Activated naive CD4-positive, alpha-beta T cell treated with anti-CD3 and anti-CD28 coated beads, Interleukin-2, amount 50 U/mL, for 24 hours (primary cell): ENCODE measurements around the gene ADIPOR1.
"Not testable (repeated sequence)": the region's sequence is repeated elsewhere in the genome, so short reads cannot be mapped to it uniquely, and the experiment has no call there.

Experiments used
- H3K27ac Mint-ChIP-seq: one replicate; pipeline ENCODE4 v1.8.0; 2021; ENCODE audit warnings: mild to moderate bottlenecking, mixed read lengths
- H3K27me3 Mint-ChIP-seq: one replicate; pipeline ENCODE4 v1.8.0; 2021; ENCODE audit warnings: mixed read lengths
- H3K36me3 Mint-ChIP-seq: one replicate; pipeline ENCODE4 v1.8.0; 2021; ENCODE audit warnings: mixed read lengths
- H3K4me1 Mint-ChIP-seq: one replicate; pipeline ENCODE4 v1.8.0; 2021; ENCODE audit warnings: mixed read lengths
- H3K4me3 Mint-ChIP-seq: one replicate; pipeline ENCODE4 v1.8.0; 2021; ENCODE audit warnings: mild to moderate bottlenecking, mixed read lengths
- H3K9me3 Mint-ChIP-seq: one replicate; pipeline ENCODE4 v1.8.0; 2021; ENCODE audit warnings: mixed read lengths

Gene ADIPOR1, protein sequence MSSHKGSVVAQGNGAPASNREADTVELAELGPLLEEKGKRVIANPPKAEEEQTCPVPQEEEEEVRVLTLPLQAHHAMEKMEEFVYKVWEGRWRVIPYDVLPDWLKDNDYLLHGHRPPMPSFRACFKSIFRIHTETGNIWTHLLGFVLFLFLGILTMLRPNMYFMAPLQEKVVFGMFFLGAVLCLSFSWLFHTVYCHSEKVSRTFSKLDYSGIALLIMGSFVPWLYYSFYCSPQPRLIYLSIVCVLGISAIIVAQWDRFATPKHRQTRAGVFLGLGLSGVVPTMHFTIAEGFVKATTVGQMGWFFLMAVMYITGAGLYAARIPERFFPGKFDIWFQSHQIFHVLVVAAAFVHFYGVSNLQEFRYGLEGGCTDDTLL

DNA sequence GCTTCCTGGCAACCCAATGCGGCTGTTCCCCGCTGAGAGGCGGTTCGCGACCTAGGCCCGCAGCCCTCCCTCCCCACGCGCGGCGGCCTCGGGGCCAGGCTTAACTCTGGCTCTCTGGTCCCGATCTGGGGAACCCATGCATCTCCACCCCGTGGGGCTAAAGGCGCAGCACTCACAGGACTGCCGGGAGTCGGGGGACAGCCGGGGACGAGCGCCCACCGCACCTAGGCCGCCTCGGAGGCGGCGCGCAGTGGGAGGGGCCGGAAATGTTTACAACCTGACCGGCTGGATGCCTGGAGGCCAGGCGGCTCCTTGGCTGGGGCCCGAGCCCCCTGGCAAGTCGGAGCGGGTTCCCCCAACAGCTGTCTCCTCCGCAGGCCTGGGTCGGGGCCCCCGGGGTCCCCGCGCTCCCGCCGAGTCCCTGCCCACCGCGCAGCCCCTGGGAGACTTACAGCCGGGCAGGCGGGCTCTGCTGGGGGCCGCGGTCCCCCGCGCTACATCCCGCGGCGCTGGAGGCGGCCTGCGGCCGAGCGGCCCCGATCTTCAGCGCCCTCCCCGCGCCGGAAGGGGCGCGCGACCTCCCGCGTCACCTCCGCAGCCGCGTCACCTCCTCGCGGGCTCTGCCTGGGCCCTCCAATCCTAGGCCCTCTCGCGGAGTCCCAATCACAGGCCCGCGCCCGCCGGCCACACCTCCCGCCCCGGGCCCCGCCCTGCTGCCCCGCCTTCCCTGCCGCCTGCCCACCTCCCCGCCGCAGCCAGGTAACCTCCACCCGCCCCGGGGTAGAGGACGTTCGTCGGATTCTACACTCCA, at the start of gene ADIPOR1:
ADIPOR1 (minus strand) TSS at position 580 of the 811 bp plus-strand sequence. CDS start 7,242 bp downstream, outside the sequence.
- Mint-ChIP-seq H3K9me3 (no peaks in the 10 kb centered on the region), H3K27me3 (no peaks in the 10 kb centered on the region), H3K36me3 (peaks cover 4% of the 10 kb centered on the region), H3K27ac (peak within 1 kb of the TSS; percentile 68), H3K4me1 (peaks cover 49% of the 10 kb centered on the region), H3K4me3 (peak within 1 kb of the TSS; percentile 90)

DNA sequence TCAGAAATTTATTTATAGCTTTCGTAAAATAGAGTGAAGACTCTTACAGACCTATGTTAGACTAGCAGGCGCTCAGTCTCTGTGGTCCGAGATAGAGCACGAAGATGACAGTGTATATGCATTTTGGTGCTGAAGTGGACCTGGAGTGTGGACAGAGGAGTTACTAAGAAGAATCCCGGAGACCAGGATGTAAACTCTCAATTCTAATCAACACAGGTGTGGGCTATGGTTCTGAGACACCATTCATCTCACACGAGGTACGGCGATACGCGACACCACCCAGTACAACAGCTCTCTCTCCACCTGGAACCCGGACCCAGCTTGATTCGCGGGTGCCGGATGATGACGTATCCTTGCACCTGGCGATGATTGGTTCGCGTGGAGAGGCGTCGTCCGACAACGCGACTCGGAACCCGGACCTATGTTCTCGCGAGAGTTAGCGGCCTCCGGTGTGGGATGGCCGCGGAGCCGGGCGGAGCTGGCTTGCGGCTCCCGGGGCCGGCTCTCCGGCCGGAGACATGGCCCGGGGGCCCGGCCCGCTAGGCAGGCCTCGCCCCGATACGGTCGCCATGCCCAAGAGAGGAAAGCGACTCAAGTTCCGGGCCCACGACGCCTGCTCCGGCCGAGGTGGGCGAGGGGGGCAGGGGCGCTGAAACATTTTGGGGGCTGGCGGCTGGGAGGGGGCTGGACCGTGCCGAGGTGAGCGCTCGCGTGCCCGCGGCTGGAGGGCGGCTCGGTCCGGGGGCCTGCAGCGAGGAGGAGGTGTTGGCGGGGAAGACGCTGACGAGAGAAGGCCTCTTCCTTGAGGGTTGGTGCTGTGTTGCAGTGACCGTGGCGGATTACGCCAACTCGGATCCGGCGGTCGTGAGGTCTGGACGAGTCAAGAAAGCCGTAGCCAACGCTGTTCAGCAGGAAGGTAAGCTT, 49.1 kb upstream of the ADIPOR1 start, which contains the start of gene TMEM183A:
TMEM183A (plus strand) TSS at position 427 of the 924 bp plus-strand sequence; CDS start at position 519, 92 bp downstream.
- Mint-ChIP-seq H3K27ac (peak within 1 kb of the TSS; percentile 99), H3K27me3 (no peaks in the 10 kb centered on the region), H3K4me3 (peak within 1 kb of the TSS; percentile 93), H3K36me3 (peaks cover 7% of the 10 kb centered on the region), H3K9me3 (no peaks in the 10 kb centered on the region), H3K4me1 (peaks cover 36% of the 10 kb centered on the region)

DNA sequence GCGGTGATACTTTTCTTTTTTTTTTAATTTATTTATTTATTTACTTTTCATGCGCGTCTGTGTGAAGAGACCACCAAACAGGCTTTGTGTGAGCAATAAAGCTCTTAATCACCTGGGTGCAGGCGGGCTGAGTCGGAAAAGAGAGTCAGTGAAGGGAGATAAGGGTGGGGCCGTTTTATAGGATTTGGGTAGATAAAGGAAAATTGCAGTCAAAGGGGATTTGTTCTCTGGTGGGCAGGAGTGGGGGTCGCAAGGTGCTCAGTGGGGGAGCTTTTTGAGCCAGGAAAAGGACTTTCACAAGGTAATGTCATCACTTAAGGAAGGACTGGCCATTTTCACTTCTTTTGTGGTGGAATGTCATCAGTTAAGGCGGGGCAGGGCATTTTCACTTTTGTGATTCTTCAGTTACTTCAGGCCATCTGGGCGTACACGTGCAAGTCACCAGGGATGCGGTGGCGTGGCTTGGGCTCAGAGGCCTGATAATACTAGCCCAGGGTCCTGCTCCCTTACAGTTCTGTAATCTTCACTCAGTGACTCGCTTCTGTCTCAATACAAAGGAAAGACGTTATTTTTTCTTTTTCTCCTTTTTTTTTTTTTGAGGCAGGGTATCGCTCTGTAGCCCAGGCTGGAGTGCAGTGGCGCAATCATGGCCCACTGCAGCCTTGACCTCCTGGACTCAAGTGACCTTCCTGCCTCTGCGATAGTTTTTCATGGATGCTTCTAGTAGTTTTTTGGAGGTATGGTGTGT, 47.5 kb upstream of the ADIPOR1 start:
- H3K4me1 Mint-ChIP-seq = peaks cover 29% of the 10 kb centered on the region
- not testable (repeated sequence) for H3K36me3 Mint-ChIP-seq, H3K9me3 Mint-ChIP-seq, H3K27me3 Mint-ChIP-seq
- peak overlapping the region; percentile 93 for H3K4me3 Mint-ChIP-seq
- H3K27ac Mint-ChIP-seq = peak overlapping the region; percentile 99

DNA sequence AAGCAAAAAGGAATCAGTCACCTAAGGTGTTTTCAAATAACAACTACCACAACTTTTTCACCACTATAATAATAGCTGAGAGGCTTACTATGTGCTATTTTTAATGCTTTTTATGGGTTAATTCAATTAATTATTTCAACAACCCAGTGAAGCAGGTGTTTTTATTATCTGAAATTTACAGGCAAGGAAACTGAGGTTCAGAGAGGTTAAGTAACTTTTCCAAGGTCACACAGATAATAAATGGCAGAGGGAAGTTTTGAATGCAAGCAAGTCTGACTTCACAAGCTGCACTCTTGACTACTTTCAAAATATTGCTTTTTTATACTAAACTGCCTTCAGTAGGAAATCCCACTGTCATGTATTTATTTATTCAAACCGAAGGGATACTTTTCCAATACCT, 44.8 kb upstream of the ADIPOR1 start:
- H3K36me3 Mint-ChIP-seq = no peaks in the 10 kb centered on the region
- peaks cover 19% of the 10 kb centered on the region for H3K4me1 Mint-ChIP-seq
- H3K4me3 Mint-ChIP-seq = no peak overlapping the region
- H3K27me3 Mint-ChIP-seq = peaks cover 2% of the 10 kb centered on the region
- no peaks in the 10 kb centered on the region for H3K9me3 Mint-ChIP-seq
- no peak overlapping the region for H3K27ac Mint-ChIP-seq

DNA sequence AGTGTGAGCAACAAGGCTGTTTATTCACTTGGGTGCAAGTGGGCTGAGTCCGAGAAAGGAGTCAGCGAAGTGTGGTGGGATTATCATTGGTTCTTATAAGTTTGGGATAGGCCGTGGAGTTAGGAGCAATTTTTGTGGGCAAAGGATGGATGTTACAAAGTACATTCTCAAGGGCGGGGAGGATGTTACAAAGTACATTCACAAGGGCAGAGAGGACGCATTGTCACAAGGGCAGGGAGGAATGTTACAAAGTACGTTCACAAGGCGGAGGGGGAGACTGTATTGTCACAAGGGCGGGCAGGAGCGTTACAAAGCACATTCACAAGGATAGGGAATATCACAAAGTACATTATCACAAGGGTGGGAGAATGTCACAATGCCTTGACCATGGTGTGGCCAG, 43.9 kb upstream of the ADIPOR1 start:
- H3K9me3 Mint-ChIP-seq = no peaks in the 10 kb centered on the region
- H3K4me3 Mint-ChIP-seq = no peak overlapping the region
- H3K27me3 Mint-ChIP-seq = peaks cover 2% of the 10 kb centered on the region
- H3K27ac Mint-ChIP-seq = no peak overlapping the region
- no peaks in the 10 kb centered on the region for H3K36me3 Mint-ChIP-seq
- H3K4me1 Mint-ChIP-seq = peaks cover 13% of the 10 kb centered on the region

DNA sequence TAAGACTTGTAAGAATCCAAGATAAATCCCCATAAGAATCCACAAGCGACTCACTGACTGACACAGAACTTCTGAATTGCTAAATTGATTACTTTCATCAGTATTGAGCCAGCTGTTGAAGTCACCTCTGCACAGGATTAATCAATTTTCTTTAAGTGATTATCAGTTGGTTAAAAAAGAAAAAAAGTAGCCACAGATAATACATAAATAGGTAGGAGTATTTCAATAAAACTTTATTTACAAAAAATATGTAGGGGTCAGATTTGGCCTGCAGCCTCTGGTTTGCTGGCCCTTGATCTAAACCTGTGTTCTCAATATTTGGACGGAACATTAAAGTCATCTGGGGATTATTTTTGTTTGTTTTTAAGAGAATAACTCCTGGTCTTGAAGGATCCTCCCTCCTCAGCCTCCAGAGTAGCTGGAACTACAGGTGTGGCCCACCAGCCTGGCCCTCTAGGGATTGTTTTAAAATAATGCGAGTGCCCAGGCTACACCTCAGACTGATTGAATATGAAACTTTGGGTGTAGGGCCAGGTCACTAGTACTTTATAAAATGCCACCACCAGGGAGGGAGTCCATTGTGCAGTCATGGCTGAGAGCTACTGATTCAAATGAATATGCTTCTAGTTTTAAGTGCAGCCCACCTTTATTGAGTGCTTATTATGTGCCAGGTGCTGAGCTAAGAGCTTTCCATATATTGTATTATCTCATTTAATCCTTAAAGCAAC, 42.3 kb upstream of the ADIPOR1 start:
- peaks cover 5% of the 10 kb centered on the region for H3K4me1 Mint-ChIP-seq
- no peaks in the 10 kb centered on the region for H3K9me3 Mint-ChIP-seq
- no peak overlapping the region for H3K4me3 Mint-ChIP-seq
- peaks cover 12% of the 10 kb centered on the region for H3K27me3 Mint-ChIP-seq
- no peak overlapping the region for H3K27ac Mint-ChIP-seq
- H3K36me3 Mint-ChIP-seq = no peaks in the 10 kb centered on the region

DNA sequence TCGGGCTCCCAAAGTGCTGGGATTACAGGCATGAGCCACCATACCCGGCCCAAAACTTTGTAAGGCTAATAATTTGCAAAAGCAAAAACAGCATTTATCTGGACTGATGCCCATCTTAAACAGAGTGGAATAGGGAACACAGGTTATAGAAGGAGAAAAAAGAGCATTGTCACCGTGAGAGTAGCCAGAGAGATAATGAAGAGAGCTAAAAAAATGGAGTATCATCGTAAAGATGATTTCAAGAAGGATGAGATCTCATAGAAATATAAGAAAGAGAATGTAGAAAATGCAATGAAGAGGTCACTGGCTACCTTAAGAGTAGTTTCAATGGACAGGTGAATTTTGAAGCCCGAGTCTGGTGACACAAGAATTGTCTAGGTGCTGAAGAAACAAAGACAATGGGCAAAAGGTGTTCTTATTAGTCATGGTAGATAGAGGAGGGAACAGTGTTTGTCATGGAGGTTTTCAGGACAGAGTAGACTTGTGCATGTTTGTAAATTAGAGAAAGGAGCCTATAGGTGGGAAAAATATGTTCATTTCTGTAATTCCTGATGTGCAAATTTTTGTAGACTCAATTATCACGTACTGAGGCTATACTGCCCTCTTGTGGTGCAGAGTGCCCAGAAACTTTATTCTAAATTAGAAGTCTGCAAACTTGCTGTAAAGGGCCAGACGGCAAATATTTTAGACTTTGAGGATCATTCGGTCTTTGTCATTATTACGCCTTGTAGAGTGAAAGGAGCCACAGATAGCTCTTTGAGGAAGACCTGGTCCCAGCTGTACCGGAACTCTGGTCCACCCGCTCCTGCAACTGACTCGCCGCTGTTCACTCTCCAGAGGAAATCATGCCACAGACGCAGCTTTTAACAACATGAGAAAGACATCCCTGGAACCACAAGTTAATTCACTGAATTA, 41.0 kb upstream of the ADIPOR1 start:
- H3K27ac Mint-ChIP-seq = no peak overlapping the region
- H3K9me3 Mint-ChIP-seq = no peaks in the 10 kb centered on the region
- H3K27me3 Mint-ChIP-seq = peaks cover 17% of the 10 kb centered on the region
- peaks cover 5% of the 10 kb centered on the region for H3K4me1 Mint-ChIP-seq
- H3K4me3 Mint-ChIP-seq = peak overlapping the region; percentile 34
- no peaks in the 10 kb centered on the region for H3K36me3 Mint-ChIP-seq

DNA sequence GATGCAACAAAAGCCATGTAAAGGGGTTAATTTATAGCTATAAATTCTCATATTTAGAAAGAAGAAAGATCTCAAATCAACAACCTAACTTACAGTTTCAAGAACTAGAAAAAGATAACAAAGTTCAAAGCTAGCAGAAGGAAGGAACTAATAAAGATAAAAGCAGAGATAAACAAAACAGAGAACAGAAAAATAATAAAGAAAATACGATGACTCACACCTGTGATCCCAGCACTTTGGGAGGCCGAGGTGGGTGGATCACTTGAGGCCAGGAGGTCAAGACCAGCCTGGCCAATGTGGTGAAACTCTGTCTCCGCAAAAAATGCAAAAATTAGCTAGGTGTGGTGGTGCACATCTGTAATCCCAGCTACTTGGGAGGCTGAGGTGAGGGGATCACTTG, 36.6 kb upstream of the ADIPOR1 start:
- Mint-ChIP-seq H3K4me1 (peaks cover 5% of the 10 kb centered on the region), H3K27me3 (peaks cover 28% of the 10 kb centered on the region), H3K4me3 (no peak overlapping the region), H3K36me3 (peaks cover 2% of the 10 kb centered on the region), H3K9me3 (no peaks in the 10 kb centered on the region), H3K27ac (no peak overlapping the region)

DNA sequence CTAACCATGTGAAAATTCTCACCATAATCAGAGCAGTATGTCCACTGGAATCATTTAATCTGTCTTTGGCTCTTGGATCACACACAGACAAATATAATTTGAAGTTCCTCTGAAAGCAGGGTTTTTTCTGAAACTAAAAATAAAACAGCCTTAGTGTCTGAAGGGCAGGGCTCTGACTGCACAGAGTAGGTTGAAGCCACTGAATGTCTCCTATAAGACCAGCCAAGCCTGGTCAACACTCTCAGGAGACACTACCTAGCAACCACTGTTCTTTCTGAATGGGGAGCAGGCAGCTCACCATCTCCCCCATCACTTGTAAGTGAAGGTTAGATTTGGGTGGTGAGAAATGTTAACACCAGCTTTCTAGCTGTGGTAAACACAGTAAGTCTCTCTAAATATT, 33.0 kb upstream of the ADIPOR1 start:
- Mint-ChIP-seq H3K9me3 (no peaks in the 10 kb centered on the region), H3K27me3 (peaks cover 21% of the 10 kb centered on the region), H3K4me1 (no peaks in the 10 kb centered on the region), H3K4me3 (no peak overlapping the region), H3K36me3 (peaks cover 2% of the 10 kb centered on the region), H3K27ac (no peak overlapping the region)

DNA sequence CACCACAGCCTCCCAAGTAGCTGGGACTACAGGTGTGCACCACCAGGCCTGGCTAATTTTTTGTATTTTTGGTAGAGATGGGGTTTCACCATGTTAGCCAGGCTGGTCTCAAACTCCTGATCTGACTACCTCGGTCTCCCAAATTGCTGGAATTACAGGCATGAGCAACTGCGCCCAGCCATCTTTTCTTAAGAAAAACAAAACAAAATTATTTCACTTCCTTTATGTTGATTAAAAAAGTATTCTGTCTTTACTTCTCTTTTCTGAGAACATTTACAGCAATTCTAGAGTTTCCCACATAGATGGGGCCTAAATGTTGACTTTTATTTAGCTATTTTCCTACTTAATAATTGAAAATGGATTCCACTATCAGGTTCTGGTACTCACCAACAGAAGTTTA, 31.8 kb upstream of the ADIPOR1 start:
- Mint-ChIP-seq H3K36me3 (peaks cover 2% of the 10 kb centered on the region), H3K27ac (no peak overlapping the region), H3K4me1 (no peaks in the 10 kb centered on the region), H3K9me3 (no peaks in the 10 kb centered on the region), H3K4me3 (no peak overlapping the region), H3K27me3 (peaks cover 13% of the 10 kb centered on the region)

DNA sequence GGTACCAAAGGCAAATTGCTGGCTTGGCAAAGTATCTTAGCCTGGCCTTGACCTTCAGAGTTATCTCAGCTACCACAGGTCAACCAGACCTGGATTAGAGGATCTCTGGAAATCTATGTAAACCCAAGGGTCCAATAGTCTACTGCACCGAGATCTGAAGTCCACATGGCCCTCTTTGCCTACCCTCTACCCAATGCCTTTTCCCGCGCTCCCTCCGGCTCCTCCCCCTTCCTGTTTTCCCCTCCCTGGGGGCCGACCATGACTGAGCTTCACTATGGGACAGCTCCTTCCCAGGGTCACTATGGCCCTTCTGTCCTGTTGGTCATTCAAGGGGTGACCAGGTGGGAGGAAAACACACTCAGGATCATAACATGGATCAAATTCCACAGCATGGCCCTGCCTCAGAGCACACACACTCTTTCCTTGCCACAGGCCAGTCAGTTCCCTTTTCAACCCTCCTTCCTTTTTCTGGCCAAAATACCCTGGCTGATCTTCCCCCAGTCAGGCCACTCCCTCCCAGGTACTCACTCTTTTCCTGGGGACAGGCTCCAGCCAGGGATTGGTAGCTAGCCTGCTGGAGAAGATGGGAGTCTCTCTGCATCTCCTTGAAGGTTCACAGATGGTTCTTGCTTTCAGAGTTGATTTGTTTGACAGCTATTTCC, 29.9 kb upstream of the ADIPOR1 start:
- H3K4me1 Mint-ChIP-seq = no peaks in the 10 kb centered on the region
- H3K4me3 Mint-ChIP-seq = no peak overlapping the region
- peaks cover 8% of the 10 kb centered on the region for H3K27me3 Mint-ChIP-seq
- no peak overlapping the region for H3K27ac Mint-ChIP-seq
- H3K9me3 Mint-ChIP-seq = no peaks in the 10 kb centered on the region
- peaks cover 2% of the 10 kb centered on the region for H3K36me3 Mint-ChIP-seq

DNA sequence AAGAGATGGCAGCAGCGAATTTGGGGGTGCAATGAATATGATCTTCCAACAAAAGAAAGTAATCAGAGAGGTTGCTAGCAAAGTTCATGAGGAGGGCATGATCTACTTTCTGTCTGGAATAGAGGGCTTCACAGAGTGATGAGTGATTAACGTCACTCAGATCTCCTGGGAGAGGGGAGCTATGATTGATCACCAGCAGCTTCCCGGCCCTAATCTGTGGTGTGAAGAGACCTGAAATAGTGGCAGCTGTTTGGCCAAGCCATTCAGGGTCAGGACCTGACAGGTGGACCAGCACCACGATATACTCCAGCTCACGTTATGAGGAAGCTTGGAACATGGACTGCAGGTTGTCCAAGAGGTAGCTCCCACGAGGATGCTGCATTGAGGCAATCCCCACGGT, 29.1 kb upstream of the ADIPOR1 start:
- Mint-ChIP-seq H3K9me3 (no peaks in the 10 kb centered on the region), H3K27me3 (peaks cover 8% of the 10 kb centered on the region), H3K4me3 (no peak overlapping the region), H3K27ac (no peak overlapping the region), H3K4me1 (no peaks in the 10 kb centered on the region), H3K36me3 (peaks cover 2% of the 10 kb centered on the region)

DNA sequence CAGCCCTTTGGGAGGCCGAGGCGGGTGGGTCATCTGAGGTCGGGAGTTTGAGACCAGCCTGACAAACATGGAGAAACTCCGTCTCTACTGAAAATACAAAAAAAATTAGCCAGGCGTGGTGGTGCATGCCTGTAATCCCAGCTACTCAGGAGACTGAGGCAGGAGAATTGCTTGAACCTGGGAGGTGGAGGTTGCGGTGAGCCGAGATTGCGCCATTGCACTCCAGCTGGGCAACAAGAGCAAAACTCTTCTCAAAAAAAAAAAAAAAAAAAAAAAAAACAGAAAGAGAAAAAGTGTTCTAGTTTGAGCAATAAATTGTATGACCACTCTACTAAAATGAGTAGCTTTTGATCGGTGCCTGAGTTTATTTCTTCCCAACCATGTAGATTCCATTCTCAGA, 28.0 kb upstream of the ADIPOR1 start:
- H3K4me1 Mint-ChIP-seq, H3K9me3 Mint-ChIP-seq, H3K4me3 Mint-ChIP-seq, H3K27me3 Mint-ChIP-seq, H3K27ac Mint-ChIP-seq, H3K36me3 Mint-ChIP-seq: not testable (repeated sequence)
